ENCODE measurements around the gene OCA2. TPM values are rescaled to one million over a fixed set of nuclear protein-coding genes. Genes with fewer than 3 reads are reported as not detected.
"Not testable (repeated sequence)": the region's sequence is repeated elsewhere in the genome, so short reads cannot be mapped to it uniquely, and the experiment has no call there.

Gene OCA2
- total and polyA plus RNA-seq, 2 experiments from 2014 or later = 0.49 to 0.63 TPM

- no peaks in the 10 kb centered on the region for H3K36me3 ChIP-seq
- no peak overlapping the region for H3K4me3 ChIP-seq
- no peaks in the 10 kb centered on the region for H3K4me1 ChIP-seq (ENCODE audit: low read depth)
- no peak overlapping the region for H3K27ac ChIP-seq
- no peak for TF ChIP-seq CTCF (IDR thresholded peaks at IDR 0.05; ENCODE audit: low read depth, low read length)
- no peaks in the 10 kb centered on the region for H3K9me3 ChIP-seq (ENCODE audit: low read depth)
- H3K27me3 ChIP-seq = no peaks in the 10 kb centered on the region
- no peak for DNase-seq (ENCODE audit: low read depth in 1 of 2, low spot score in 1 of 2)
These were observed 144.0 kb downstream of the OCA2 start for GRCh38 chr15:27955087-27955486.

GRCh38 chr15:27952593-27952992, 146.5 kb downstream of the OCA2 start:
- not testable (repeated sequence) for H3K27ac ChIP-seq; H3K27me3 ChIP-seq; H3K4me3 ChIP-seq; H3K4me1 ChIP-seq (ENCODE audit: low read depth); DNase-seq (ENCODE audit: low read depth in 1 of 2, low spot score in 1 of 2); H3K36me3 ChIP-seq; H3K9me3 ChIP-seq (ENCODE audit: low read depth)

- Histone ChIP-seq H3K4me1 (ENCODE audit: low read depth) (no peaks in the 10 kb centered on the region), H3K4me3 (no peak overlapping the region), H3K27ac (no peak overlapping the region), H3K9me3 (ENCODE audit: low read depth) (no peaks in the 10 kb centered on the region), H3K36me3 (no peaks in the 10 kb centered on the region), H3K27me3 (no peaks in the 10 kb centered on the region)
- DNase-seq (ENCODE audit: low read depth in 1 of 2, low spot score in 1 of 2) = no peak
- TF ChIP-seq CTCF (IDR thresholded peaks at IDR 0.05; ENCODE audit: low read depth, low read length) = no peak
These were observed 147.8 kb downstream of the OCA2 start for GRCh38 chr15:27951191-27951890.

- Histone ChIP-seq H3K27ac (no peak overlapping the region), H3K27me3 (no peaks in the 10 kb centered on the region), H3K36me3 (no peaks in the 10 kb centered on the region), H3K9me3 (ENCODE audit: low read depth) (no peaks in the 10 kb centered on the region), H3K4me3 (no peak overlapping the region), H3K4me1 (ENCODE audit: low read depth) (no peaks in the 10 kb centered on the region)
- TF ChIP-seq CTCF (IDR thresholded peaks at IDR 0.05; ENCODE audit: low read depth, low read length) = no peak
- DNase-seq (ENCODE audit: low read depth in 1 of 2, low spot score in 1 of 2) = no peak
These were observed 150.0 kb downstream of the OCA2 start for GRCh38 chr15:27949089-27949488.

- Histone ChIP-seq H3K4me1 (ENCODE audit: low read depth) (no peaks in the 10 kb centered on the region), H3K36me3 (no peaks in the 10 kb centered on the region), H3K4me3 (no peak overlapping the region), H3K27me3 (no peaks in the 10 kb centered on the region), H3K27ac (no peak overlapping the region), H3K9me3 (ENCODE audit: low read depth) (no peaks in the 10 kb centered on the region)
- no peak for DNase-seq (ENCODE audit: low read depth in 1 of 2, low spot score in 1 of 2)
- TF ChIP-seq CTCF (IDR thresholded peaks at IDR 0.05; ENCODE audit: low read depth, low read length) = no peak
These were observed 159.9 kb downstream of the OCA2 start for GRCh38 chr15:27939246-27939645.

- Histone ChIP-seq H3K36me3 (no peaks in the 10 kb centered on the region), H3K4me1 (ENCODE audit: low read depth) (no peaks in the 10 kb centered on the region), H3K9me3 (ENCODE audit: low read depth) (no peaks in the 10 kb centered on the region), H3K27me3 (no peaks in the 10 kb centered on the region), H3K4me3 (no peak overlapping the region), H3K27ac (no peak overlapping the region)
- no peak for TF ChIP-seq CTCF (IDR thresholded peaks at IDR 0.05; ENCODE audit: low read depth, low read length)
- no peak for DNase-seq (ENCODE audit: low read depth in 1 of 2, low spot score in 1 of 2)
These were observed 161.3 kb downstream of the OCA2 start for GRCh38 chr15:27937851-27938250.

All from cardiac muscle cell (in vitro differentiated cells and primary cell).